PFSK-1 (cell line): ENCODE measurements around the gene MED20.
A peak's percentile ranks its signal among the peaks of the same experiment; 100 is the strongest.

Experiments used
- FOXP2 ChIP-seq: optimal IDR thresholded peaks from 2 replicates; pipeline ENCODE3; 2011; ENCODE audit warnings: borderline replicate concordance, control low read depth, inconsistent platforms; ENCODE audit not compliant: insufficient read depth; ENCODE audit errors: extremely low read length, extremely low read depth
- POLR2AphosphoS5 ChIP-seq: IDR thresholded peaks from 2 replicates; pipeline ENCODE4 v1.6.1; 2012; ENCODE audit warnings: low read depth, mild to moderate bottlenecking, control low read depth, low read length, moderate library complexity
- SIN3A ChIP-seq: IDR thresholded peaks from 2 replicates; pipeline ENCODE4 v1.6.1; 2012; ENCODE audit warnings: mild to moderate bottlenecking, low read length, moderate library complexity, borderline replicate concordance; ENCODE audit not compliant: insufficient read depth
- TAF1 ChIP-seq: IDR thresholded peaks from 2 replicates; pipeline ENCODE4 v1.6.1; 2012; ENCODE audit warnings: low read length, control low read depth, borderline replicate concordance; ENCODE audit not compliant: insufficient read depth
- TF ChIP-seq, protein P1 (sequence below), 2 experiments: IDR thresholded peaks; 2 replicates each; pipeline versions ENCODE4 v1.6.1 to v1.8.0; 2011 to 2012; ENCODE audit warnings: low read depth in 2 of 2, low read length in 2 of 2, control low read depth in 1 of 2, inconsistent platforms in 1 of 2, mild to moderate bottlenecking in 1 of 2, moderate library complexity in 1 of 2; ENCODE audit not compliant: insufficient read depth in 1 of 2

MED20 gene

DNA sequence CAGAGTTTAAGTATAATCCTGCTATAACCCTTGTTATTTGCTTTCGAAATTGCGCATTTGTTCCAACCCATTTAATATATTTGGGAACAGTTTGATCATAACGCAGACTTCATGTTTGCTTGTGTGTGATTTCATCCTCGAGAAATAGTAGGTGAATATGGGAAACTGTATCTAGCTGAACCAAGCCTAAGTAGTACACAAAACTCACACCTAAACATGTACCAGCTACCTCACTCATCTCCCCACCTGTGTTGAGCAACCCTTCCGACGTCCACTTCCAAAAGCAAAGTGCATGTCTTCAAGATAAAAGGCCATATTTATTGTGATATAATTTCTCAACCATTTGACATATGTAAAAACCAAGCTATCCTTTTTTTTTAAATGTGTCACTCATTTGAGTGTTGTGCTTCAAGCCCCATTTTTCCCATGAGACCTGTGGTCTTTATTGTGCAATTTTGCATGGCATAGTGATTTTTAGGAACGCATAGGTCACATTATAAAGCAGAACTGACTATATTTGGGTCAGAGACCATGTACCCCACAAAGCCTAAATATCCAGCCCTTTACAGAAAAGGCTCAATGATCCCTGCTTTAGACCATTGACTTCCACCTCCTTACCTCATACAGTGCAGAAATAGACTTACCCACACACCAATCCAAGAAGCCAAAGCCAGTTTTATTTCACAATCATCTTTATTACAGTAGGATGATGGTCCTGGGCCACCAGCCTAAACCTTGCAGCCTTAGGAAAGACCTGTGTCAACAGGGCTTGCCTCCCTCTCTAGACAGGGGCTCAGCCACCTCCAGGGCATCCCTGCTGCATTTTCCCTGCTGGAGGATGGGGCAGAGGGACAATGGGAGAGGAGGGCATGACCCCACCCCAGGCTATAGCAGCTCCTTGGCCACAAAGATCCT, 13.6 kb upstream of the MED20 start:
- TF ChIP-seq SIN3A, result no peak
- TF ChIP-seq POLR2AphosphoS5, result peak; percentile 13; the same call in 1 of the 2 replicates

DNA sequence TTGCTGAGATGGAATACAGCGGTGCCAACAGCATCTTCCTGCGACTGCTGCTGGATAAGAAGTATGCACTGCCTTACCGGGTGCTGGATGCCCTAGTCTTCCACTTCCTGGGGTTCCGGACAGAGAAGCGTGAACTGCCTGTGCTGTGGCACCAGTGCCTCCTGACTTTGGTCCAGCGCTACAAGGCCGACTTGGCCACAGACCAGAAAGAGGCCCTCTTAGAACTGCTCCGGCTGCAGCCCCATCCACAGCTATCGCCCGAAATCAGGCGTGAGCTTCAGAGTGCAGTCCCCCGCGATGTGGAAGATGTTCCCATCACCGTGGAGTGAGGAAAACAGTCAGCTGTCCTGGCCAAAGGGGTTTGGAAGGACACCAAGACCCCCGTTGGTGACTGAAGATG, 11.4 kb upstream of the MED20 start:
- TF ChIP-seq POLR2AphosphoS5, result no peak
- TF ChIP-seq TAF1, result no peak
- TF ChIP-seq SIN3A, result no peak
- TF ChIP-seq FOXP2, result no peak
- TF ChIP-seq, protein P1, sequence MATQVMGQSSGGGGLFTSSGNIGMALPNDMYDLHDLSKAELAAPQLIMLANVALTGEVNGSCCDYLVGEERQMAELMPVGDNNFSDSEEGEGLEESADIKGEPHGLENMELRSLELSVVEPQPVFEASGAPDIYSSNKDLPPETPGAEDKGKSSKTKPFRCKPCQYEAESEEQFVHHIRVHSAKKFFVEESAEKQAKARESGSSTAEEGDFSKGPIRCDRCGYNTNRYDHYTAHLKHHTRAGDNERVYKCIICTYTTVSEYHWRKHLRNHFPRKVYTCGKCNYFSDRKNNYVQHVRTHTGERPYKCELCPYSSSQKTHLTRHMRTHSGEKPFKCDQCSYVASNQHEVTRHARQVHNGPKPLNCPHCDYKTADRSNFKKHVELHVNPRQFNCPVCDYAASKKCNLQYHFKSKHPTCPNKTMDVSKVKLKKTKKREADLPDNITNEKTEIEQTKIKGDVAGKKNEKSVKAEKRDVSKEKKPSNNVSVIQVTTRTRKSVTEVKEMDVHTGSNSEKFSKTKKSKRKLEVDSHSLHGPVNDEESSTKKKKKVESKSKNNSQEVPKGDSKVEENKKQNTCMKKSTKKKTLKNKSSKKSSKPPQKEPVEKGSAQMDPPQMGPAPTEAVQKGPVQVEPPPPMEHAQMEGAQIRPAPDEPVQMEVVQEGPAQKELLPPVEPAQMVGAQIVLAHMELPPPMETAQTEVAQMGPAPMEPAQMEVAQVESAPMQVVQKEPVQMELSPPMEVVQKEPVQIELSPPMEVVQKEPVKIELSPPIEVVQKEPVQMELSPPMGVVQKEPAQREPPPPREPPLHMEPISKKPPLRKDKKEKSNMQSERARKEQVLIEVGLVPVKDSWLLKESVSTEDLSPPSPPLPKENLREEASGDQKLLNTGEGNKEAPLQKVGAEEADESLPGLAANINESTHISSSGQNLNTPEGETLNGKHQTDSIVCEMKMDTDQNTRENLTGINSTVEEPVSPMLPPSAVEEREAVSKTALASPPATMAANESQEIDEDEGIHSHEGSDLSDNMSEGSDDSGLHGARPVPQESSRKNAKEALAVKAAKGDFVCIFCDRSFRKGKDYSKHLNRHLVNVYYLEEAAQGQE (IDR thresholded peaks at IDR 0.05; ENCODE audit: insufficient read depth in 1 of 2, low read depth in 2 of 2, low read length in 2 of 2), result no peak

DNA sequence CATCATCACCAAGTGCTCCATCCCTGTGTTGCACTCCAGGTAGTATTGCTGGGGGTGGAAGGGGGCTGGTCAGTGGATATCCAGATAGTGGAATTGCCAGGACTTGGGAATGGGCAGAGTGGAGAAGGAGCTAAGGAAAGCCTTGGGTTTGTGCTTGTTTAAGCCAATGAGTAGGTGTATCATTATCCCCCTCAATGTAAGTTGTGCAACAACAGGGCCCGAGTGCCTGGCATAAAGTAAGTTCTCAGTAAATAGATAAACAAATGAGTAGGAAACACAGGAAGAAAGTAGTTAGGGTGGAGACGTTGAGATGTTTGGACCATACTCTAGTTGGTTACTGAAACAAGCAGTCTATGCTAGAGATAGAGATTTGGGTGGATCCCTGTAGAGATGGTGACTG, 10.9 kb upstream of the MED20 start:
- no peak for TF ChIP-seq FOXP2
- TF ChIP-seq, protein P1 (IDR thresholded peaks at IDR 0.05; ENCODE audit: insufficient read depth in 1 of 2, low read depth in 2 of 2, low read length in 2 of 2), result no peak

DNA sequence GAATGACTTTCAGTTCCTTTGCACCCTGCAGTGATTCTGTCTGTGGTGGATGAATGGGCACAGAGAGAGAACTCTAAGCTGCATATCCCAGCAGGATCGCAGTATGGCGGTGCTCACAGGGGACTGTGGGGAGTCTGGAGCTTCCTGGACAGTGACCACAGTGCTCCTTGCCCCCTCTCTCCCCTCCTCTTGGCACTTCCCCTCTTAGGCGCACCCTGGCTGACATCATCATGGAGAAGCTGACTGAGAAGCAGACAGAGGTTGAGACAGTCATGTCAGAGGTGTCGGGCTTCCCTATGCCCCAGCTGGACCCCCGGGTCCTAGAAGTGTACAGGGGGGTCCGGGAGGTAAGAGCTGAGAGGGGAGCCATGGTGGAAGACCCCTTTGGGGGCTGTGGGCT, 9.0 kb upstream of the MED20 start:
- TF ChIP-seq FOXP2 (no peak), POLR2AphosphoS5 (no peak), SIN3A (no peak), TAF1 (no peak)
- TF ChIP-seq, protein P1 (IDR thresholded peaks at IDR 0.05; ENCODE audit: insufficient read depth in 1 of 2, low read depth in 2 of 2, low read length in 2 of 2), result no peak

DNA sequence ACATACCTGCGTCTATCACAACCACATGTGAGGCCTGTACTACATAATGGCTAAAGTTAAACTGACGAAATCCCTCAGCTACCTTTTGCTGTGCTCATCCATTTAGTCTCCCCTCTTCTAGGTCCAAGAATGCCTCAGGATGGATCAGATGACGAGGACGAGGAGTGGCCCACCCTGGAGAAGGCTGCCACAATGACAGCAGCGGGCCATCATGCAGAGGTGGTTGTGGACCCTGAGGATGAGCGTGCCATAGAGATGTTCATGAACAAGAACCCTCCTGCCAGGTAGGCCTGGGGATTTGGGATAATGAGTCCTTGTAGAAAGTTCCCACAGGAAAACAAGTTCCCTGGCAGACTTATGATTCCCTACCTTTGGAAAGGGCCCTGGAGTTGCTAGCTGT, 6.3 kb upstream of the MED20 start:
- TF ChIP-seq POLR2AphosphoS5 (no peak), FOXP2 (no peak), TAF1 (no peak), SIN3A (no peak)
- TF ChIP-seq, protein P1 (IDR thresholded peaks at IDR 0.05; ENCODE audit: insufficient read depth in 1 of 2, low read depth in 2 of 2, low read length in 2 of 2), result no peak
